HG03064 (cell line): ENCODE results near the gene IFT80.

Source experiments
- ATAC-seq: cut with Tn5 transposase; IDR thresholded peaks from one replicate; pipeline ENCODE4 v1.9.1; 2021; ENCODE audit warnings: low read depth; ENCODE audit not compliant: unreplicated experiment

The IFT80 gene

GRCh38 chr3:160217675-160218074 lies 181.3 kb downstream of the IFT80 start:
- ATAC-seq: no peak

- no peak for ATAC-seq
Measured at GRCh38 chr3:160213191-160213590, 185.8 kb downstream of the IFT80 start.

GRCh38 chr3:160210799-160211221 lies 188.2 kb downstream of the IFT80 start:
- ATAC-seq: no peak

GRCh38 chr3:160210341-160210740 lies 188.7 kb downstream of the IFT80 start:
- no peak for ATAC-seq
